Heart right ventricle (tissue), 16 donors: ENCODE data around the gene IDH3B. TPM values are rescaled to one million over a fixed set of nuclear protein-coding genes. Genes with fewer than 3 reads are reported as not detected.

Source experiments
- ATAC-seq, 8 donors: fragments of 200-7000 bp; cut with Tn5 transposase; one replicate each; pipeline ENCODE4 v1.9.1; 2020; ENCODE audit warnings: mild to moderate bottlenecking in 8 of 8, moderate library complexity in 8 of 8, moderate number of reproducible peaks in 1 of 8
- DNase-seq, 2 donors: peaks; one replicate each; pipeline ENCODE4 v3.0.0-alpha.2; 2020
- H3K27ac ChIP-seq, 10 donors: fragments of 200-600 bp; sonication (generic) in 2 of 10; one replicate each; pipeline versions ENCODE4 v1.5.0 to v1.8.0; 2020 to 2022; ENCODE audit warnings: mild to moderate bottlenecking in 3 of 10
- H3K27me3 ChIP-seq, 7 donors: fragments of 200-600 bp; one replicate each; pipeline ENCODE4 v1.8.0; 2021 to 2022; ENCODE audit warnings: mild to moderate bottlenecking in 2 of 7
- H3K36me3 ChIP-seq, 9 donors: fragments of 200-600 bp; sonication (generic) in 1 of 9; one replicate each; pipeline versions ENCODE4 v1.5.0 to v1.8.0; 2020 to 2022; ENCODE audit warnings: mild to moderate bottlenecking in 2 of 9
- H3K4me1 ChIP-seq, 9 donors: fragments of 200-600 bp; sonication (generic) in 1 of 9; one replicate each; pipeline versions ENCODE4 v1.5.0 to v1.8.0; 2020 to 2022; ENCODE audit warnings: mild to moderate bottlenecking in 4 of 9
- H3K4me3 ChIP-seq, 10 donors: fragments of 200-600 bp; sonication (generic) in 2 of 10; one replicate each; pipeline versions ENCODE4 v1.5.0 to v1.8.0; 2020 to 2022; ENCODE audit warnings: mild to moderate bottlenecking in 7 of 10, moderate library complexity in 2 of 10
- H3K9me3 ChIP-seq, 11 donors: fragments of 200-600 bp in 10 of 11; sonication (generic) in 2 of 11; one replicate each; pipeline versions ENCODE4 v1.5.0 to v1.8.0; 2013 to 2022; ENCODE audit warnings: mild to moderate bottlenecking in 2 of 11, control low read depth in 1 of 11, moderate library complexity in 1 of 11
- WGBS, 2 donors: extraction: QIAGEN DNeasy Blood & Tissue Kit; methylation state at CpG; one replicate each; pipeline ENCODE4 v1.1.7; 2013; ENCODE audit warnings: inconsistent platforms in 1 of 2; 5-methylcytosine and 5-hydroxymethylcytosine counted together
- intact Hi-C, 10 donors: fragments of 100-400 bp; cut with DNase I; formaldehyde crosslinking; loops; one replicate each; pipeline versions ENCODE4 v1.11.1 to v1.14.2; 2022
- microRNA-seq, 2 donors: library from miRNA; unstranded; fragments of <30 nt; microRNA quantifications; one replicate each; pipeline ENCODE4 v1.2.0, GENCODE V29; 2021
- polyA plus RNA-seq, 2 donors: library from polyadenylated mRNA; stranded (reverse); fragments of 200-250 nt; gene quantifications; one replicate each; pipeline ENCODE4 v1.2.3, GENCODE V29; 2013
- total RNA-seq, 10 donors: library from RNA; stranded (reverse); fragmentation: NEBNext Ultra II Directional in 3 of 10; extraction: Animal tissue kit (Norgen Biotek cat#: 25700) in 3 of 10; gene quantifications; one replicate each; pipeline versions ENCODE4 v1.2.1 to v1.2.4, GENCODE V29; 2021 to 2023
- TF ChIP-seq, protein P1 (sequence below), 9 donors: fragments of 200-600 bp; sonication (generic) in 2 of 9; IDR thresholded peaks; one replicate each; pipeline versions ENCODE4 v1.5.0 to v1.8.0; 2021 to 2022; ENCODE audit warnings: antibody characterized with exemption in 9 of 9, mild to moderate bottlenecking in 5 of 9, moderate library complexity in 1 of 9
- donor health status: Arrhythmogenic right ventricular cardiomyopathy.
- donor health status: ischemic (EF 13 %, LVEDD 7.1; RV severe dilation, severe dysfunction).
- donor health status: healthy with polysubstance abuse.
- donor health status: DM: no; HTN: yes; CAD: no.
- donor health status: DM: no; HTN: no; CAD: no.
- donor health status: ischemic (EF 25% LVEDD 6.9; RV normal size, moderate dysfunction).
- donor health status: ischemic (EF 25% LVEDD 5.7; RV mildly dilated, moderate dysfunction).
- donor health status: healthy.
- donor health status: DM: yes; HTN: yes; CAD: no.
- donor health status: Ischemic cardiomyopathy.
- donor health status: ischemic (EF 35%, LVEDD 5.7; RV mildly dilated, moderate dysfunction).
- donor health status: nonischemic (EF 11% LVEDD 7.7; RV severe dilation, severe dysfunction).
- donor health status: DM: yes; HTN: yes; CAD: no.
- donor health status: PGD.
- donor health status: ischemic (EF 29% LVEDD 5.4; RV normal size, mild dysfunction).
- donor health status: nonischemic (EF 23%, LVEDD 6.1; RV moderate dilation, normal function).

IDH3B gene
- total and polyA plus RNA-seq, 12 donors, result 120 to 264 (median 217) TPM

DNA sequence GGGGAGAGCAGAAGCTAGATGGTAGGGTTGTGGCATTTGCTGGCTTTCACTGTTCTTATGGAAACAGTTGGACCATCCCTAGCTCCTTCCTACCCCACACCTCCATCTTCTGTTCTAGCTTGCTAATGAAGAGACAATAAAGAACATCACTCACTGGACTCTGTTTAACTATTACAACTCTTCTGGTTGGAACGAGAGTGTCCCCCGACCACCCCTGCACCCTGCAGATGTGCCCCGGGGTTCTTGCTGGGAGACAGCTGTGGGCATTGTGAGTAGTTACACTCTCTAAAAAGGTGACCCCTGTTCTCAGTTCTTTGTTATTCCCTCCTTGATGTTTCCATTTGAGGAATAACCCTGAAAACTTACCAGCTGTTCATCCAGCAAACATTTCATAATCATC is 51.9 kb downstream of the IDH3B start:
- no peak for ATAC-seq
- Histone ChIP-seq H3K27ac (no peak overlapping the region), H3K4me1 (no peaks in the 10 kb centered on the region), H3K27me3 (peaks cover 0 to 12% (median 8%) of the 10 kb centered on the region in 7 donors), H3K36me3 (no peaks in the 10 kb centered on the region), H3K9me3 (peaks cover 0 to 15% (median 3%) of the 10 kb centered on the region in 11 donors), H3K4me3 (no peak overlapping the region)
- 87 to 88% methylated on average over 3 of the region's 3 CpGs for WGBS, 2 donors
- intact Hi-C loops, result no loop called here
- TF ChIP-seq, protein P1, sequence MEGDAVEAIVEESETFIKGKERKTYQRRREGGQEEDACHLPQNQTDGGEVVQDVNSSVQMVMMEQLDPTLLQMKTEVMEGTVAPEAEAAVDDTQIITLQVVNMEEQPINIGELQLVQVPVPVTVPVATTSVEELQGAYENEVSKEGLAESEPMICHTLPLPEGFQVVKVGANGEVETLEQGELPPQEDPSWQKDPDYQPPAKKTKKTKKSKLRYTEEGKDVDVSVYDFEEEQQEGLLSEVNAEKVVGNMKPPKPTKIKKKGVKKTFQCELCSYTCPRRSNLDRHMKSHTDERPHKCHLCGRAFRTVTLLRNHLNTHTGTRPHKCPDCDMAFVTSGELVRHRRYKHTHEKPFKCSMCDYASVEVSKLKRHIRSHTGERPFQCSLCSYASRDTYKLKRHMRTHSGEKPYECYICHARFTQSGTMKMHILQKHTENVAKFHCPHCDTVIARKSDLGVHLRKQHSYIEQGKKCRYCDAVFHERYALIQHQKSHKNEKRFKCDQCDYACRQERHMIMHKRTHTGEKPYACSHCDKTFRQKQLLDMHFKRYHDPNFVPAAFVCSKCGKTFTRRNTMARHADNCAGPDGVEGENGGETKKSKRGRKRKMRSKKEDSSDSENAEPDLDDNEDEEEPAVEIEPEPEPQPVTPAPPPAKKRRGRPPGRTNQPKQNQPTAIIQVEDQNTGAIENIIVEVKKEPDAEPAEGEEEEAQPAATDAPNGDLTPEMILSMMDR (IDR thresholded peaks at IDR 0.05), result no peak
- no peak for DNase-seq

- TF ChIP-seq, protein P1 (IDR thresholded peaks at IDR 0.05), result no peak
- DNase-seq (no peak), ATAC-seq (no peak)
- 66 to 70% methylated on average over 6 of the region's 6 CpGs for WGBS, 2 donors
- Histone ChIP-seq H3K27me3 (peaks cover 0 to 12% (median 8%) of the 10 kb centered on the region in 7 donors), H3K4me1 (no peaks in the 10 kb centered on the region), H3K36me3 (no peaks in the 10 kb centered on the region), H3K27ac (no peak overlapping the region), H3K9me3 (peaks cover 0 to 24% (median 6%) of the 10 kb centered on the region in 11 donors), H3K4me3 (no peak overlapping the region)
- intact Hi-C loops, result no loop called here
Measured at GRCh38 chr20:2610941-2611720, 52.9 kb downstream of the IDH3B start.

- H3K27ac ChIP-seq, result no peak overlapping the region
- no peaks in the 10 kb centered on the region for H3K4me1 ChIP-seq
- ATAC-seq, result no peak
- DNase-seq, result no peak
- TF ChIP-seq, protein P1 (IDR thresholded peaks at IDR 0.05), result no peak
- no peak overlapping the region for H3K4me3 ChIP-seq
- H3K9me3 ChIP-seq, result peaks cover 0 to 32% (median 12%) of the 10 kb centered on the region in 11 donors
- WGBS, 2 donors, result 75 to 88% methylated on average over 6 of the region's 6 CpGs
- intact Hi-C loops, result no loop called here
- no peaks in the 10 kb centered on the region for H3K36me3 ChIP-seq
- peaks cover 0 to 12% (median 8%) of the 10 kb centered on the region in 7 donors for H3K27me3 ChIP-seq
Measured at GRCh38 chr20:2610326-2610725, 53.7 kb downstream of the IDH3B start.

Small RNAs within 50 kb of the gene (microRNA-seq; reads per million reads assigned to microRNA genes)
- 1.2 to 2.6 reads per million in 2 donors for gene MIR1292

Other genes with a start within 250 kb of the IDH3B start
- 10 to 100 TPM; 41.4 to 82.1 (median 51.1) TPM for gene SNRPB, start 193.4 kb downstream of the IDH3B start, total RNA-seq
- 100 to 1,000 TPM in 1 of 2 donors, 10 to 100 TPM in 1; 59.8 to 239 TPM for gene SNRPB, start 193.4 kb downstream of the IDH3B start, polyA plus RNA-seq
- 1 to 10 TPM; 3.6 to 7.1 (median 5.7) TPM for gene ZNF343, start 155.3 kb downstream of the IDH3B start, total RNA-seq
- 1 to 10 TPM; 3.2 to 4.5 TPM for gene ZNF343, start 155.3 kb downstream of the IDH3B start, polyA plus RNA-seq
- under 1 TPM in 1 of 10 donors, not detected in 9; 0.20 TPM for gene TMC2, start 127.6 kb downstream of the IDH3B start, total RNA-seq
- not detected for gene TMC2, start 127.6 kb downstream of the IDH3B start, polyA plus RNA-seq
- 10 to 100 TPM; 37.1 to 77.1 (median 46.7) TPM for gene NOP56, start 11.6 kb downstream of the IDH3B start, total RNA-seq
- 10 to 100 TPM; 66.4 to 68.8 TPM for gene NOP56, start 11.6 kb downstream of the IDH3B start, polyA plus RNA-seq
- gene EBF4, start 28.6 kb upstream of the IDH3B start, total RNA-seq, result 1 to 10 TPM; 2.0 to 6.2 (median 3.6) TPM
- gene EBF4, start 28.6 kb upstream of the IDH3B start, polyA plus RNA-seq, result 1 to 10 TPM; 3.3 to 8.0 TPM
- 1 to 10 TPM in 5 of 10 donors, under 1 TPM in 4, not detected in 1; 0.48 to 4.5 (median 1.4) TPM for gene CPXM1, start 136.4 kb upstream of the IDH3B start, total RNA-seq
- 1 to 10 TPM; 1.2 to 4.9 TPM for gene CPXM1, start 136.4 kb upstream of the IDH3B start, polyA plus RNA-seq
- gene C20orf141, start 150.8 kb upstream of the IDH3B start, total RNA-seq, result not detected
- gene C20orf141, start 150.8 kb upstream of the IDH3B start, polyA plus RNA-seq, result not detected
- gene TMEM239, start 152.1 kb upstream of the IDH3B start, total RNA-seq, result not detected
- gene TMEM239, start 152.1 kb upstream of the IDH3B start, polyA plus RNA-seq, result not detected
- gene PCED1A, start 176.4 kb upstream of the IDH3B start, total RNA-seq, result 10 to 100 TPM in 3 of 10 donors, 1 to 10 TPM in 7; 4.5 to 11.9 (median 6.5) TPM
- 10 to 100 TPM; 10.3 to 36.9 TPM for gene PCED1A, start 176.4 kb upstream of the IDH3B start, polyA plus RNA-seq
- gene VPS16, start 176.5 kb upstream of the IDH3B start, total RNA-seq, result 10 to 100 TPM; 13.0 to 22.8 (median 19.3) TPM
- 10 to 100 TPM; 23.6 to 44.7 TPM for gene VPS16, start 176.5 kb upstream of the IDH3B start, polyA plus RNA-seq
- gene PTPRA, start 209.3 kb upstream of the IDH3B start, total RNA-seq, result 10 to 100 TPM; 22.1 to 37.3 (median 30.1) TPM
- gene PTPRA, start 209.3 kb upstream of the IDH3B start, polyA plus RNA-seq, result 10 to 100 TPM in 1 of 2 donors, 1 to 10 TPM in 1; 8.9 to 16.7 TPM